Measurements from ENCODE around the gene ARHGEF6.
"Not testable (repeated sequence)": the region's sequence is repeated elsewhere in the genome, so short reads cannot be mapped to it uniquely, and the experiment has no call there.

ARHGEF6 gene

DNA sequence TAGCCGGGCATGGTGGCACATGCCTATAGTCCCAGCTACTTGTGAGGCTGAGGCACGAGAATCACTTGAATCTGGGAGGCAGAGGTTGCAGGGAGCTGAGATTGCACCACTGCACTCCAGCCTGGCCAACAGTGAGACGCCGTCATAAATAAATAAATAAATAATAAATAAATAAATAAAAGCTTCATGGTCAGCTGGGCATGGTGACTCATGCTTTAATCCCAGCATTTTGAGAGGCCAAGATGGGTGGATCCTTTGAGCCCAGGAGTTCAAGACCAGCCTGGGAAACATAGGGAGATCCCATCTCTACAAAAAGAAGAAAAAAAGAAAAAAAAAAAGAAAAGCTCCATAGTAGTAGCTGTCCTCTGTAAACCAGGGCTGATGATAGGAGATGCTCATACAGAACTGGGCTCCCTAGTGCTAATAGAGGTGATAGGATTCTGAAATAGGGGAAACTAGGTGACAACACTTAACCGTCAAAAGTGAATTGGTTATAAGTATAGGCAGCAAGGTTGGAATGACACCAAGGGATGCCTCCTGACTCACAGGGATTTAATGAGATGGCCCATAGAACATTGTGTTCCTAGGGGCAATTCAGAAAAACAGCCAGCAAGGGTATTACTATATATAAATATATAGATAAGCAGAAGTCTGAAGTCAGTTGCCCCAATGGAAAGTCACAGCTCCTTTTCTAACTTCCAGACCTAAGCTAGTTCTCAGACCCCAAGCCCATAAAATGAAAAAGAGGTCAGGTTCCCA lies 41.8 kb upstream of the ARHGEF6 start:
- DNase-seq (ENCODE audit: low read depth): no peak
- H3K4me3 ChIP-seq (ENCODE audit: low read depth, low read length): no peak overlapping the region

GRCh38 chrX:136819756-136820155 lies 39.0 kb upstream of the ARHGEF6 start:
- not testable (repeated sequence) for H3K4me3 ChIP-seq (ENCODE audit: low read depth, low read length); DNase-seq (ENCODE audit: low read depth)

More for the DNA sequence above, 41.8 kb upstream of the ARHGEF6 start:
- TF ChIP-seq, protein P1, sequence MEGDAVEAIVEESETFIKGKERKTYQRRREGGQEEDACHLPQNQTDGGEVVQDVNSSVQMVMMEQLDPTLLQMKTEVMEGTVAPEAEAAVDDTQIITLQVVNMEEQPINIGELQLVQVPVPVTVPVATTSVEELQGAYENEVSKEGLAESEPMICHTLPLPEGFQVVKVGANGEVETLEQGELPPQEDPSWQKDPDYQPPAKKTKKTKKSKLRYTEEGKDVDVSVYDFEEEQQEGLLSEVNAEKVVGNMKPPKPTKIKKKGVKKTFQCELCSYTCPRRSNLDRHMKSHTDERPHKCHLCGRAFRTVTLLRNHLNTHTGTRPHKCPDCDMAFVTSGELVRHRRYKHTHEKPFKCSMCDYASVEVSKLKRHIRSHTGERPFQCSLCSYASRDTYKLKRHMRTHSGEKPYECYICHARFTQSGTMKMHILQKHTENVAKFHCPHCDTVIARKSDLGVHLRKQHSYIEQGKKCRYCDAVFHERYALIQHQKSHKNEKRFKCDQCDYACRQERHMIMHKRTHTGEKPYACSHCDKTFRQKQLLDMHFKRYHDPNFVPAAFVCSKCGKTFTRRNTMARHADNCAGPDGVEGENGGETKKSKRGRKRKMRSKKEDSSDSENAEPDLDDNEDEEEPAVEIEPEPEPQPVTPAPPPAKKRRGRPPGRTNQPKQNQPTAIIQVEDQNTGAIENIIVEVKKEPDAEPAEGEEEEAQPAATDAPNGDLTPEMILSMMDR (IDR thresholded peaks at IDR 0.05; ENCODE audit: insufficient read depth, low read depth, low read length, missing control alignments): no peak

DNA sequence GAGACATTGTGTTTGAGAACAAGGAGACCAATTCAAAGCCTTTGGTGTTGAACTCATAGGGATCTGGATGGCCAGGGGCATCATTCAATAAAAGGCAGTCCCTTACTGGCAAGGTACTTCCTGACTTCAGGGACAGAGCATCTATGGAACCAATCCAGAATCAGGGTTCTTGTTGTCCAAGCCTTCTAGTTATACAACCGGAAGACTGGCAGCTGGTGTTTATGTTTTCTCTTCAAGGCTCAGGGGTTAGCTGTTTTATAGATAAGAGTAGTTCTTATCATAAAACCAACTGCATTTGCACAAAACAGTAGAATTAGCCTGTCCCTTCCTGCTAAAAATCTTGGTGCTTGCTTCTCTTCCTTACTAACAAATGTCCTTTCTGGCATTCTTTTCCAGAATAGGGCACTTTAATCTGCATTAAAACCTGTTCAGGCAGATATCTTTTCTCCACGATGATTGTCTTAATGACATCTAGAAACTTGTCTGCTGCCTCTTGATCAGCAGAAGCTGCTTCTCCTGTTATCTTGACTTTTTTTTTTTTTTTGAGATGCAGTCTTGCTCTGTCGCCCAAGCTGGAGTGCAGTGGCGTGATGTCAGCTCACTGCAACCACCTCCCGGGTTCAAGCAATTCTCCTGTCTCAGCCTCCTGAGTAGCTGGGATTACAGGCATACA lies 38.4 kb upstream of the ARHGEF6 start:
- no peak for DNase-seq (ENCODE audit: low read depth)
- no peak overlapping the region for H3K4me3 ChIP-seq (ENCODE audit: low read depth, low read length)
- TF ChIP-seq, protein P1 (IDR thresholded peaks at IDR 0.05; ENCODE audit: insufficient read depth, low read depth, low read length, missing control alignments): no peak

DNA sequence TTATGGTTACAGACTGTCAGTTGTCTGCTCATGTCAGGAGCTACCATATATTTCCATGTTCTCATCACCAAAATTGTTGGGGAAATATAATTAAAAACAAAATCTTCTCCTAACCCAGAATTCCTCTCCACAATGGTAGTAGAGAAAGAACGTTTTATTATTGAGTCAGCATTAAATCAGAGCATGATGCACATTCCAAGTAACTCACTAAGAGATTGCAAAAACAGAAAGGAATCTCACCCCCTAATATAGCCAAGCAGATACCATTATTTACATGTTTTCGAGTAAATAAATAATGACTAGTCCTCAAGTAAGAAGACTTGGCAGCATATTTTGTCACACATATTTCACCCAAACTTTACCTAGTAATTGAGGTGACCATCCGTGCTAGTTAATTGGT lies 36.2 kb upstream of the ARHGEF6 start:
- TF ChIP-seq, protein P1 (IDR thresholded peaks at IDR 0.05; ENCODE audit: insufficient read depth, low read depth, low read length, missing control alignments): no peak
- DNase-seq (ENCODE audit: low read depth): no peak
- no peak overlapping the region for H3K4me3 ChIP-seq (ENCODE audit: low read depth, low read length)

DNA sequence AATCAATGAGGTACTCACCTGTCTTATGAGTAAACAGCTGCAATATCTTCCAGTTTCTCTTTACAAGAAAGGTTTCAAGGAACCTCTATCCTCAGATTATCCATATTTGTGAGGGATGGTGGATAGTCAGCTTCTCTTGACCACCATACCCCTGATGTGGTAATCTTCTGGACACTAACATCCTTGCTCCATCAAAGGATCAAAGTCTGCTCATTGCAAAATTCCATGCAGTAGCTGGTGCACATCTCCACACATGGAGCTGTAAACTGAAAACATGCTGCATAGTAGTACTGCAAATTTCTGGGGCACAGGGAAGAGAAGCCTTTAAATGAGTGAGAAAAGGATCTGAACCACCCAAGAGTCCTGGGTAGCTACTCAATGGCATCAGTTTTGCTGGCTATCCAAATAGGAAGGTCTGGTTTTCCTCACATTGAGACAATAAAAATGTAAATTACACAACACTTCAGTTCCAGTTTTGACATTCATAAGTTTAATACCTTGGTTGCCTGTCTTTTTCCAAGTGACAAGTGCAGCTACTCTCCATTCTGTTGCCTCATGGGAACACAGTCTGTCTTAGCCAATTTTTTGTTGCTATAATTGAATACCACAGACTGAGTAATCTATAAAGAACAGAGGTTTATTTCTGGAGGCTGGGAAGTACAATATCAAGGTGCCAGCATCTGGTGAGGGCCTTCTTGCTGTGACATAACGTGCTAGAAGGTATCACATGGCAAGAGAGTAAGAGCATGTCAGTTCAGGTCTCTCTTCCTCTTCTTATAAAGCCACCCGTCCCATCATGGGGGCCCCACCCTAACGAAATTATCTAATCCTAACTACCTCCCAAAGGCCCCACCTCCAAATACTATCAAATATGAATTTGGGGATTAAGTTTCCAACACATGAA lies 34.4 kb upstream of the ARHGEF6 start:
- no peak for DNase-seq (ENCODE audit: low read depth)
- H3K4me3 ChIP-seq (ENCODE audit: low read depth, low read length): no peak overlapping the region
- TF ChIP-seq, protein P1 (IDR thresholded peaks at IDR 0.05; ENCODE audit: insufficient read depth, low read depth, low read length, missing control alignments): no peak

DNA sequence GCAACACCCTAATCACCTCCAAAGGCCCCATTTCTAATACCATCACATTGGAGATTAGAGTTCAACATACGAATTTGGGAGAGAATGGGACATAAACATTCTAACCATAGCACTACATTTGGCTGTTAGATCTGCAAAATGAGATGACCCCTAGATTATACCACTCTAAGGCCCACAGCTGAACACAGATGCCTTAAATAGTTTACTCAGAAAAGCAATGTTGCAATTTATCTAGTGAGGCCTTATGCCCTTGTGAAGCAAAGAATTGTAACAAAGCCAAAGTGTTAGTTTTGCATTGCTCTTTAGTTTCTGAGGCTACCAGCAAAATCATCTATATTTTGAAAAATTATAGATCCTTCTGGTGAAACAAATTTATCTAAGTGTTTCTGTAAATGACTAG lies 31.6 kb upstream of the ARHGEF6 start:
- H3K4me3 ChIP-seq (ENCODE audit: low read depth, low read length): no peak overlapping the region
- TF ChIP-seq, protein P1 (IDR thresholded peaks at IDR 0.05; ENCODE audit: insufficient read depth, low read depth, low read length, missing control alignments): no peak
- DNase-seq (ENCODE audit: low read depth): no peak

DNA sequence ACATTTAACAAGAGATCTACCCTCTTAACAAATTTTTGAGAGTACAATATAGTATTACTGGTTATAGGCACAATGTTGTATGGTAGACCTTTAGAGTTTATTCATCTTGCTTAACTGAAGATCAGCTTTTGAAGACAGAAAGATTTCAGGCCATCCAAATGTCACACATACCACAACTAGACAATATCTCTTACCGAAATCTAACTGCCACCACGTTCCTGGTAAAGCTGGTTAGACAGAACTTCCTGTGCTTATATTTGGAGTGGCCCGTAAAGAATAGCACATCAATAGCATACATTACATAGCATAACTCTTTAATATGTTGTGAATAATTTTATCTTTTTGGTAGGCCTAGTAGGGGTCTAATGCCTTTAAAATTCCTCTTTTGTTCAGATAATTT lies 29.8 kb upstream of the ARHGEF6 start:
- H3K4me3 ChIP-seq (ENCODE audit: low read depth, low read length): no peak overlapping the region
- no peak for DNase-seq (ENCODE audit: low read depth)
- TF ChIP-seq, protein P1 (IDR thresholded peaks at IDR 0.05; ENCODE audit: insufficient read depth, low read depth, low read length, missing control alignments): no peak
